ENCODE measurements around the gene CHRNA5. TPM values are rescaled to one million over a fixed set of nuclear protein-coding genes. Genes with fewer than 3 reads are reported as not detected.

Gene CHRNA5
- total RNA-seq, 1 donor, result 2.2 TPM

- no peak for DNase-seq (ENCODE audit: low read depth)
- no peak overlapping the region for H3K4me3 ChIP-seq (ENCODE audit: low read depth, low read length)
- TF ChIP-seq, protein P1, sequence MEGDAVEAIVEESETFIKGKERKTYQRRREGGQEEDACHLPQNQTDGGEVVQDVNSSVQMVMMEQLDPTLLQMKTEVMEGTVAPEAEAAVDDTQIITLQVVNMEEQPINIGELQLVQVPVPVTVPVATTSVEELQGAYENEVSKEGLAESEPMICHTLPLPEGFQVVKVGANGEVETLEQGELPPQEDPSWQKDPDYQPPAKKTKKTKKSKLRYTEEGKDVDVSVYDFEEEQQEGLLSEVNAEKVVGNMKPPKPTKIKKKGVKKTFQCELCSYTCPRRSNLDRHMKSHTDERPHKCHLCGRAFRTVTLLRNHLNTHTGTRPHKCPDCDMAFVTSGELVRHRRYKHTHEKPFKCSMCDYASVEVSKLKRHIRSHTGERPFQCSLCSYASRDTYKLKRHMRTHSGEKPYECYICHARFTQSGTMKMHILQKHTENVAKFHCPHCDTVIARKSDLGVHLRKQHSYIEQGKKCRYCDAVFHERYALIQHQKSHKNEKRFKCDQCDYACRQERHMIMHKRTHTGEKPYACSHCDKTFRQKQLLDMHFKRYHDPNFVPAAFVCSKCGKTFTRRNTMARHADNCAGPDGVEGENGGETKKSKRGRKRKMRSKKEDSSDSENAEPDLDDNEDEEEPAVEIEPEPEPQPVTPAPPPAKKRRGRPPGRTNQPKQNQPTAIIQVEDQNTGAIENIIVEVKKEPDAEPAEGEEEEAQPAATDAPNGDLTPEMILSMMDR (IDR thresholded peaks at IDR 0.05; ENCODE audit: insufficient read depth, low read depth, low read length), result no peak
Measured at GRCh38 chr15:78629716-78630065, 64.4 kb downstream of the CHRNA5 start.

DNA sequence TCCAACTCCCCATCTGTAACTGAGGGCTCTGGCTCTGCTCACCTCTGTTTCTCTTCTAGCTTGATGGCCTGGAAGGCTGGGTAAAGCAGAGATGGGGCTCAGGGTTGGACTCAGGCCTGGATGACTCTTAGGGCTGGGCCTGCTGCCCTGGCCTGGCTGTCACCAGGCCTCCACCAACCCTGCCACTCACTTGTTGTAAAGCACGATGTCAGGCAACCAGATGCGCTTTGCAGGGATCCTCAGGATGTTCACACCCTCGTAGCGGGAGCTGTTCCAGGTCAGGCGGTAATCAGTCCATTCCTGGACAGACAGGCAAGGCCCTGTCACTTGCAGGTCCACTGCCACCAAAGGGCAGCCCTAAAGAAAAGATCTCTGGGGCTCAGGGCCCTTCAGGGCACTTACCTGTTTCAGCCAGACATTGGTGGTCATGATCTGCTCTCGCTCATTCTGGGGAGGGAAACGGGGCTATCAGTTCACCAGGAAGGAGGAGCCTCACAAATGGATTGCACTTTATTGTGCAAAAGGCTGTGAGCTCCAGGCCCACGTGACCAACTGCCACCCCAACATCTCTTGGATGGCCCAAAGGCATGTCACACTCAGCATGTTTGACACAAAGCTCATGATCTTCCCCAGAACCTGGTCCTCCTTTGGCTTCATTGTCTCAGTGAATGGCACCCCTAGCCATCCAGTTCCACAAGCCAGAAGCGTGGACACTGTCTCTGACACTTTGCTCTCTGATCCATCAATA, 65.7 kb downstream of the CHRNA5 start:
- no peak overlapping the region for H3K4me3 ChIP-seq (ENCODE audit: low read depth, low read length)
- TF ChIP-seq, protein P1 (IDR thresholded peaks at IDR 0.05; ENCODE audit: insufficient read depth, low read depth, low read length), result no peak
- no peak for DNase-seq (ENCODE audit: low read depth)

DNA sequence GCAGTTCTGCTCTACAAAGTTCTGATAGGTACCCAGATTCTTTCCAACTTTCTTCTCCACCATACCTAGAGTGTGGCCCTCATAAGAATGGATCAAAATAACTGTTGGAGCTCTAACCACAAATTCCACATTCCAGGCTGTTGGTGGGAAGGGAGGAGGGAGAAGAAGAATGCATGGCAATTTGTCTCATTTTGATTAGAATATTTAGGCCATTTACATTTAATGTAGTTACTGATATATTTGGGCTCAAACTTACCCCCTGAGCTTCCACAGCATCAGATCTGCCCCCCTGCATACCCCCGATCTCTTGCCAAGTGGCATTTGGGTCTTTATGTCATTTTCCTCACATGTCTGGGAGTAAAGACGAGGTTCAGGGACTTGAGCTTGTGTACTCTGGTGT, 68.0 kb downstream of the CHRNA5 start:
- H3K4me3 ChIP-seq (ENCODE audit: low read depth, low read length), result no peak overlapping the region
- no peak for DNase-seq (ENCODE audit: low read depth)
- TF ChIP-seq, protein P1 (IDR thresholded peaks at IDR 0.05; ENCODE audit: insufficient read depth, low read depth, low read length), result no peak

DNA sequence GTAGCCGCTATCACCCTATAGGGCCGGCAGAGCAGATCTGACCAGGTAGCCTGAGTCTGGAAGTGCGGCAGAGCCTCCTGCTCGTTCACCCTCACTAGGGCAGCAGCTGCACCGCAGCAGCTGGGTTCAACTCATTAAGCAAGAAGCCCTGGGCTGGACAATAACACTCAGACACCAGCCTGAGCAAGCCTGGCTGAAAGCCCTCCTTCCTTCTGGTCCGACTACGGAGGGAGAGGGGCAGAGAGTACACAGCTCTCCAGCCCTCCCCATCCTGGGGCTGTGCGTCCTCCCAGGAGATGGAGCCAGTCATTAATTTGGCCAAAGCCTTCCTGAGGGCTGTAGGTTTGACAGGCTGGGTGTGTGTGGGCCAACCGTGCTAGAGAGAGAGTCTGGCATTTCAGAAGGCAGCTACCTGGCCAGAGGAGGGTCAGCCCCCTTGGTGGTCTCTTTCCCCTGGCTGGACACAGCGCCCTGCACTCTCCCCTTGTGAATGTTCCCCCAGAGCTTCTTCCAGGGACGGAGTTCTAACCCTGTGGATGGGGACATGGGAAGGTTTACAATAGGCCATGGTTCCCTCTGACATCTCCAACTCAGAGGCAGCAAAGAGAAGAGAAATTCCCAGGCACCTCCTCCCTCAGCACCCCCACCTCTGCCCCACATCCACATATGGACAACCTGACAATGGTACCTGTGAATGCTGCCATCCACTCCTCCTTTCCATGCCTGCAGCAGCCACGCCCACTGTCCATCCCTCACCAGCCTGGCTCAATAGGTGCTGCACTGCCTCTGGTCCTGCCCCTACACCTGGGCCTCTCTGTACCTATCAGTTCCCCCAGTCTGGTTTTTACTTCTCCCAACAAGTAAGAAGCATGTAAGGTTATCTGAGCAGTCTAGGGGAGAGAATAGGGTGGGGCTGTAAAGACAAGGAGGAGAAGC, 69.2 kb downstream of the CHRNA5 start:
- TF ChIP-seq, protein P1 (IDR thresholded peaks at IDR 0.05; ENCODE audit: insufficient read depth, low read depth, low read length), result no peak

GRCh38 chr15:78635346-78635745, 70.0 kb downstream of the CHRNA5 start:
- no peak overlapping the region for H3K4me3 ChIP-seq (ENCODE audit: low read depth, low read length)
- no peak for DNase-seq (ENCODE audit: low read depth)

More for the DNA sequence above, 69.2 kb downstream of the CHRNA5 start:
- no peak overlapping the region for H3K4me3 ChIP-seq (ENCODE audit: low read depth, low read length)
- no peak for DNase-seq (ENCODE audit: low read depth)

DNA sequence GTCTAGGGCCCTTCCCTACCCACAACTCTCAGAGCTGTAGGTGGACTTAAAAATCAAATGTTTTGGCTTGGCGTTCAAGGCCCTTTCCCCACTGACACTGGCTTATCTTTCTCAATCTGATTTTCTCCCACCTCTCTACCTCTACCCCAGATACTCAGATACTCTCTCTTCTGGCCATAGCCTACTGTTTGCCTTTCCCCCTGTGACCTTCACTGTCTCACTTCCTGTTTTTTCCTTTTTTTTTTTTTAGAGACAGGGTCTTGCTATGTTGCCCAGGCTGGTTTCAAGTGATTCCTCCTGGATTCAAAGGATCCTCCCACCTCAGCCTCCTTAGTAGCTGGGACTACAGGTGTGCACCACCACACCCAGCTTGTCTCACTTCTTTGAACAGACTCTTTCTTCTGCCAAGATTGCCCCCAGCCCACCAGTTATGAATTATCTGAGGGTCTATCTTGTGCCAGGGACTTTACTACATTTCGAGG, 71.1 kb downstream of the CHRNA5 start:
- no peak for DNase-seq (ENCODE audit: low read depth)
- TF ChIP-seq, protein P1 (IDR thresholded peaks at IDR 0.05; ENCODE audit: insufficient read depth, low read depth, low read length), result no peak
- no peak overlapping the region for H3K4me3 ChIP-seq (ENCODE audit: low read depth, low read length)

More at GRCh38 chr15:78635346-78635745, 70.0 kb downstream of the CHRNA5 start:
- TF ChIP-seq, protein P1 (IDR thresholded peaks at IDR 0.05; ENCODE audit: insufficient read depth, low read depth, low read length), result no peak

All from fibroblast of villous mesenchyme (primary cell).